Measurements from ENCODE around the gene TNS1.

TNS1 gene

GRCh38 chr2:217919204-217919603 lies 83.6 kb downstream of the TNS1 start:
- Histone ChIP-seq H3K27me3 (no peaks in the 10 kb centered on the region), H3K27ac (no peak overlapping the region), H3K4me1 (ENCODE audit: control insufficient read depth in 1 of 2, insufficient read depth in 1 of 2, low read depth in 1 of 2, low read length in 1 of 2) (no peaks in the 10 kb centered on the region)

DNA sequence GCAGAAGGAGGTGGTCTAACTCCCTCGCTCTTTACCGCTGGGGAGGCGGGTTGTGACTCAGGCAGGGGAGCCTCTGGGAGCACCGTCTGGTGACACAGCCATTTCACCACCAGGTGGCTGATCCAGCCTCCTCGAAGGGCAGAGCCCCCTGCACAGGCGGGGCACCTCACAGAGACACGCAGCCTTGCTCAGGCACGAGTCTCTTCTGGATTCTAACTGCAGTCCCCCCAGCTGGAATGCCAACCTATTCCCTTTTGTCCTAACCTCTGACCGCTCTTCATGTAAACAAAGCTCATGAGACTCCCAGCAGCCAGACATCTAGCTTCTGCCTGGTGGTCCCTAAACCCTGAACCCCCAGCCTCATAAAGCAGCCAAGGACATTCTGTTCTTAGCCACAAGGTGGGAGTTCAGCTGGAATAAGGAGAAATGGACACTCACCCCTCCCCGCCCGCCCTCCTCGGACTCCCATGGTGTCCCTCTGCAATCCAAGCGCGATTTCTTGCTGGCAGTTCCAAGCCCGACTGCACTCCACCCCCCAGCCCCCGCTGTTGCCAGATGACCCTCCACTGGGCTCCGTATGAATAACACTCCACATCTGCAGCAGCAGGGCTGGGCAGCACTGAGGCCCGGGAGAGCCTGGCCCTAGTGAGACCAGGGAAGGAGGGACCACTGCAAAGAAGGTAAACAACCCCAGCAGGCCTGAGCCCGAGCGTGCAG lies 84.3 kb downstream of the TNS1 start:
- no peaks in the 10 kb centered on the region for H3K36me3 ChIP-seq
- H3K9me3 ChIP-seq = no peaks in the 10 kb centered on the region
- no peaks in the 10 kb centered on the region for H3K4me1 ChIP-seq (ENCODE audit: control insufficient read depth in 1 of 2, insufficient read depth in 1 of 2, low read depth in 1 of 2, low read length in 1 of 2)
- no peak for TF ChIP-seq CTCF (IDR thresholded peaks at IDR 0.05)
- no peak overlapping the region for H3K4me3 ChIP-seq (ENCODE audit: low read depth in 1 of 2, low read length in 1 of 2)
- no peaks in the 10 kb centered on the region for H3K27me3 ChIP-seq
- no peak overlapping the region for H3K27ac ChIP-seq

More at GRCh38 chr2:217919204-217919603, 83.6 kb downstream of the TNS1 start:
- no peak for TF ChIP-seq CTCF (IDR thresholded peaks at IDR 0.05)
- Histone ChIP-seq H3K4me3 (ENCODE audit: low read depth in 1 of 2, low read length in 1 of 2) (no peak overlapping the region), H3K36me3 (no peaks in the 10 kb centered on the region), H3K9me3 (no peaks in the 10 kb centered on the region)

GRCh38 chr2:217916504-217917254 lies 86.1 kb downstream of the TNS1 start:
- Histone ChIP-seq H3K4me3 (ENCODE audit: low read depth in 1 of 2, low read length in 1 of 2) (no peak overlapping the region), H3K36me3 (no peaks in the 10 kb centered on the region), H3K27me3 (peaks cover 10% of the 10 kb centered on the region), H3K4me1 (ENCODE audit: control insufficient read depth in 1 of 2, insufficient read depth in 1 of 2, low read depth in 1 of 2, low read length in 1 of 2) (no peaks in the 10 kb centered on the region), H3K9me3 (no peaks in the 10 kb centered on the region), H3K27ac (no peak overlapping the region)
- no peak for TF ChIP-seq CTCF (IDR thresholded peaks at IDR 0.05)

DNA sequence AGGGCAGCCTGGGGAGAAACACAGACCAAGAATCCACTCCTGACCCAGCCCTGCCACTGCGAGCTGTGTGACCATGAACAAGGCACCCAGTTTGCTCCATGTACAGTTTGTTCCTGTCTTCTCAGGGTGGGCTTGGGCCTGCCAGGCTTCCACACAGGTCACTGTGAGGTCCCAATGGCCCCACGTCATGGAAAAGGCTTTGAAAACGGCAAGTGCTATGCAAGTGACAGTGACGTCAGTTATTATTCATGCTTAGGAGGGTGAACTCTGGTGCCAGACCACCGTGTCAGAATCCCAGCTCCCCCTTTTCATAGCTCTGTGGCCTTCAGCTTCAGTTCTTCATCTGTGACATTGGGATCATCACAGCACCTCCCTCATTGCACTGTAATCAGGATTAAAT lies 87.1 kb downstream of the TNS1 start:
- H3K27me3 ChIP-seq = peaks cover 10% of the 10 kb centered on the region
- no peak overlapping the region for H3K27ac ChIP-seq
- H3K36me3 ChIP-seq = no peaks in the 10 kb centered on the region
- H3K4me1 ChIP-seq (ENCODE audit: control insufficient read depth in 1 of 2, insufficient read depth in 1 of 2, low read depth in 1 of 2, low read length in 1 of 2) = no peaks in the 10 kb centered on the region
- no peak for TF ChIP-seq CTCF (IDR thresholded peaks at IDR 0.05)
- H3K4me3 ChIP-seq (ENCODE audit: low read depth in 1 of 2, low read length in 1 of 2) = no peak overlapping the region
- no peaks in the 10 kb centered on the region for H3K9me3 ChIP-seq

- H3K27ac ChIP-seq = no peak overlapping the region
- H3K9me3 ChIP-seq = no peaks in the 10 kb centered on the region
- H3K4me1 ChIP-seq (ENCODE audit: control insufficient read depth in 1 of 2, insufficient read depth in 1 of 2, low read depth in 1 of 2, low read length in 1 of 2) = no peaks in the 10 kb centered on the region
- no peaks in the 10 kb centered on the region for H3K36me3 ChIP-seq
- TF ChIP-seq CTCF (IDR thresholded peaks at IDR 0.05) = no peak
- H3K27me3 ChIP-seq = peaks cover 10% of the 10 kb centered on the region
- no peak overlapping the region for H3K4me3 ChIP-seq (ENCODE audit: low read depth in 1 of 2, low read length in 1 of 2)
Measured at GRCh38 chr2:217914878-217915277, 87.9 kb downstream of the TNS1 start.

Measured in neutrophil (primary cell).